T-helper 17 cell (primary cell): ENCODE data around the gene DCUN1D2. TPM values are rescaled to one million over a fixed set of nuclear protein-coding genes. Genes with fewer than 3 reads are reported as not detected.

ENCODE experiments used
- ATAC-seq: fragments of 150-1000 bp; cut with Tn5 transposase; 2 replicates; pipeline ENCODE4 v1.10.0; 2021; ENCODE audit warnings: mild to moderate bottlenecking, moderate library complexity
- DNase-seq, 3 donors: peaks; one replicate each; pipeline versions ENCODE4 v3.0.0 to v3.0.0-alpha.2; 2020 to 2021
- H3K9me3 ChIP-seq: one replicate; pipeline ENCODE4 v1.7.0; 2013; ENCODE audit warnings: low read length, mild to moderate bottlenecking; ENCODE audit not compliant: control insufficient read depth, poor library complexity, severe bottlenecking
- H3K27ac Mint-ChIP-seq: one replicate; pipeline ENCODE4 v1.8.0; 2022; ENCODE audit warnings: mild to moderate bottlenecking, moderate library complexity, mixed read lengths
- H3K27me3 Mint-ChIP-seq: one replicate; pipeline ENCODE4 v1.8.0; 2022; ENCODE audit warnings: mixed read lengths
- H3K36me3 Mint-ChIP-seq: one replicate; pipeline ENCODE4 v1.8.0; 2022; ENCODE audit warnings: low read depth, mixed read lengths
- H3K4me1 Mint-ChIP-seq: one replicate; pipeline ENCODE4 v1.8.0; 2022; ENCODE audit warnings: mild to moderate bottlenecking, mixed read lengths
- H3K4me3 Mint-ChIP-seq: one replicate; pipeline ENCODE4 v1.8.0; 2022; ENCODE audit warnings: mild to moderate bottlenecking, moderate library complexity, mixed read lengths
- total RNA-seq, 4 donors: library from RNA in 2 of 4; stranded (reverse) in 2 of 4; gene quantifications; one replicate each; pipeline ENCODE4 v1.2.3 and lab custom pipeline; 2022 to 2026

Gene DCUN1D2
- total RNA-seq, 2 donors from 2014 or later = 12.8 to 15.2 TPM

- ATAC-seq = no peak
These were observed 77.2 kb downstream of the DCUN1D2 start for GRCh38 chr13:113413178-113413897.

GRCh38 chr13:113412440-113412839 lies 78.1 kb downstream of the DCUN1D2 start:
- Mint-ChIP-seq H3K36me3 (no peaks in the 10 kb centered on the region), H3K27me3 (peaks cover 22% of the 10 kb centered on the region), H3K27ac (no peak overlapping the region), H3K4me3 (no peak overlapping the region), H3K4me1 (no peaks in the 10 kb centered on the region)
- no peaks in the 10 kb centered on the region for H3K9me3 ChIP-seq
- DNase-seq = no peak
- no peak for ATAC-seq

More at GRCh38 chr13:113413178-113413897, 77.2 kb downstream of the DCUN1D2 start:
- Mint-ChIP-seq H3K27ac (no peak overlapping the region), H3K4me1 (no peaks in the 10 kb centered on the region), H3K4me3 (no peak overlapping the region), H3K27me3 (peaks cover 22% of the 10 kb centered on the region), H3K36me3 (no peaks in the 10 kb centered on the region)
- DNase-seq = no peak
- no peaks in the 10 kb centered on the region for H3K9me3 ChIP-seq

- Mint-ChIP-seq H3K27me3 (peaks cover 14% of the 10 kb centered on the region), H3K4me1 (no peaks in the 10 kb centered on the region), H3K27ac (no peak overlapping the region), H3K36me3 (no peaks in the 10 kb centered on the region), H3K4me3 (no peak overlapping the region)
- DNase-seq (no peak), ATAC-seq (no peak)
- no peaks in the 10 kb centered on the region for H3K9me3 ChIP-seq
These were observed 79.1 kb downstream of the DCUN1D2 start for GRCh38 chr13:113411216-113412023.

DNA sequence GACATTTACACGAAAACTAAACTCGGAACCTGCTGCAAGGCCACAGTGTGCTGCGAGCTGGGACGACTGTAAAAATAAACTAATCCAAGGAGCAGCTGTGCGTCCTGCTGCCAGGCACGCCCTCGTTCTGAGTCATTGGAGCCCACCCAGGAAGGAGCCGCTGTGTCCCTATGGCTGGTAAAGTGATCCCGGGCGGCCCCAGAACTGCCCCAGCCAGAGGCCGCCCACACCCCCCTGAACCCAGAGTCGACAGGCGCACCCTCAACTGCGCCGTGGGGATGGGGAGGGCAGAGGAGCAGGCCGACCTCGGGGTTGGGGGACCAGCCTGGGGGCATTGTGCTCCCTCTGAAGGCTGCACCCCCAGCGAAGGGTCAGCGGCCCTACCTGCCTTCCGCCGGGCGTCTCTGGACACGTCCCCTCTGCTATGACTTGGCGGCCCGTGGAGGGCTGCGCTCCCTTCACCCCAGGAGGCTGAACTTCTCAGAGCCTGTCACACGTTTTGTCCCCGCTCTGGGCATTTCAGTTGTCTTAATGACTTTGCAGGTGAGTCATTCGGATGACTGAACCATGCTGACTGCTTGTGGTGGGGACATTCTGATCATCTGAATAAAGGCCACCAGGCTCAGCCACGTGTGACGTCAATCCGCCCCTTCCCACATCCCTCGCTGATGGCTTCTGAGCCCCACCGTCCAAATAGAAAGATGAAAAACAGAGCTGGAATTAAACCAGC lies 79.9 kb downstream of the DCUN1D2 start:
- Mint-ChIP-seq H3K36me3 (no peaks in the 10 kb centered on the region), H3K27ac (no peak overlapping the region), H3K4me3 (no peak overlapping the region), H3K4me1 (no peaks in the 10 kb centered on the region), H3K27me3 (peaks cover 11% of the 10 kb centered on the region)
- DNase-seq (no peak), ATAC-seq (no peak)
- H3K9me3 ChIP-seq = no peaks in the 10 kb centered on the region

- Mint-ChIP-seq H3K27me3 (peaks cover 7% of the 10 kb centered on the region), H3K27ac (no peak overlapping the region), H3K4me1 (no peaks in the 10 kb centered on the region), H3K4me3 (no peak overlapping the region), H3K36me3 (no peaks in the 10 kb centered on the region)
- H3K9me3 ChIP-seq = no peaks in the 10 kb centered on the region
- no peak for ATAC-seq
- DNase-seq = no peak
These were observed 81.9 kb downstream of the DCUN1D2 start for GRCh38 chr13:113408562-113408961.

GRCh38 chr13:113407531-113408393 lies 82.7 kb downstream of the DCUN1D2 start:
- no peaks in the 10 kb centered on the region for H3K9me3 ChIP-seq
- no peak overlapping the region for H3K27ac Mint-ChIP-seq
- no peaks in the 10 kb centered on the region for H3K4me1 Mint-ChIP-seq
- DNase-seq (no peak), ATAC-seq (no peak)
- H3K27me3 Mint-ChIP-seq = peaks cover 7% of the 10 kb centered on the region
- no peaks in the 10 kb centered on the region for H3K36me3 Mint-ChIP-seq
- no peak overlapping the region for H3K4me3 Mint-ChIP-seq

DNA sequence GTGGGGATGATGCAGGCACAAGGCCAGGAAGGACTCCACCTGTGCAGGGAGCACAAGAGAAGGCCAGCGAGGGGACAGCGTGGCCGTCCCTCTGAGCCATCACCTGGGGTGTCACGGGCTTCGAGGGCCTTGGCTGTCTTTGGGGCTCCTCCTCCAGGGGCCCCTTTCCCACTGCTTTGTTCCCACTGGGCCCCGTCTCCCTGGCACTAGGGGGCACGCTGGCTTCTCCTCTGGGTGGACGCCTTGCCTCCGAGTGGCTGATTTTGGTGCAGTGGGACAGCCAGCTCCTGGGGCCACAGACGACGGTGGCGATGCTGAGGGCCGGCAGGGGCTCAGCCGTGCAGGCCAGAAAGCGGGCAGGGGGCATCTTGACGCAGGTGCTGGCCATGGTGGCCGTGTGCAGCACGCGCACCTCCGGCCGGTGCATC lies 83.4 kb downstream of the DCUN1D2 start:
- no peak overlapping the region for H3K4me3 Mint-ChIP-seq
- ATAC-seq (no peak), DNase-seq (no peak)
- peaks cover 7% of the 10 kb centered on the region for H3K27me3 Mint-ChIP-seq
- H3K9me3 ChIP-seq = no peaks in the 10 kb centered on the region
- no peak overlapping the region for H3K27ac Mint-ChIP-seq
- no peaks in the 10 kb centered on the region for H3K4me1 Mint-ChIP-seq
- H3K36me3 Mint-ChIP-seq = no peaks in the 10 kb centered on the region

- H3K4me3 Mint-ChIP-seq = no peak overlapping the region
- no peaks in the 10 kb centered on the region for H3K36me3 Mint-ChIP-seq
- H3K9me3 ChIP-seq = no peaks in the 10 kb centered on the region
- peaks cover 7% of the 10 kb centered on the region for H3K27me3 Mint-ChIP-seq
- no peak for DNase-seq
- no peak overlapping the region for H3K27ac Mint-ChIP-seq
- no peak for ATAC-seq
- no peaks in the 10 kb centered on the region for H3K4me1 Mint-ChIP-seq
These were observed 84.0 kb downstream of the DCUN1D2 start for GRCh38 chr13:113406321-113407102.

Other genes starting within 250 kb of the DCUN1D2 start
- gene LAMP1, start 193.5 kb downstream of the DCUN1D2 start, total RNA-seq = 100 to 1,000 TPM in 1 of 2 donors, 10 to 100 TPM in 1; 92.5 to 102 TPM
- under 1 TPM in 1 of 2 donors, not detected in 1; 0.57 TPM for gene GRTP1, start 126.6 kb downstream of the DCUN1D2 start, total RNA-seq
- gene ADPRHL1, start 37.2 kb downstream of the DCUN1D2 start, total RNA-seq = under 1 TPM; 0.21 to 0.94 TPM
- 10 to 100 TPM; 31.1 to 33.6 TPM for gene TFDP1, start 94.0 kb upstream of the DCUN1D2 start, total RNA-seq
- not detected for gene ATP4B, start 167.5 kb upstream of the DCUN1D2 start, total RNA-seq
- gene GRK1, start 176.5 kb upstream of the DCUN1D2 start, total RNA-seq = under 1 TPM in 1 of 2 donors, not detected in 1; 0.07 TPM